Keratinocyte (primary cell): ENCODE data around the gene FHIP1A.

Experiments used
- CTCF ChIP-seq, 3 experiments: IDR thresholded peaks in 1 of 3; conservative IDR thresholded peaks in 1 of 3; optimal IDR thresholded peaks in 1 of 3; 2 replicates in 2 of 3; 3 replicates in 1 of 3; pipeline versions ENCODE3 to v1.5.1; 2011; ENCODE audit warnings: low read length in 3 of 3, mild to moderate bottlenecking in 3 of 3, moderate library complexity in 2 of 3, control low read depth in 1 of 3, inconsistent platforms in 1 of 3; ENCODE audit not compliant: insufficient read depth in 2 of 3; ENCODE audit errors: extremely low read depth in 1 of 3
- EZH2 ChIP-seq: IDR thresholded peaks from one replicate; pipeline ENCODE4 v1.6.1; 2012; ENCODE audit warnings: inconsistent platforms, mild to moderate bottlenecking, low read length, moderate library complexity

GRCh38 chr4:151359576-151359975, 49.4 kb upstream of the FHIP1A start:
- TF ChIP-seq CTCF (optimal IDR thresholded peaks at IDR 0.05 in 1 of 3, IDR thresholded peaks at IDR 0.05 in 1 of 3, conservative IDR thresholded peaks at IDR 0.05 in 1 of 3; ENCODE audit: extremely low read depth in 1 of 3, insufficient read depth in 2 of 3, low read length in 3 of 3) (no peak), EZH2 (no peak)
